ENCODE results near the gene RHOBTB1. TPM values are rescaled to one million over a fixed set of nuclear protein-coding genes. Genes with fewer than 3 reads are reported as not detected.

RHOBTB1 gene
- total RNA-seq, 1 experiment from 2014 or later: 0.77 TPM

DNA sequence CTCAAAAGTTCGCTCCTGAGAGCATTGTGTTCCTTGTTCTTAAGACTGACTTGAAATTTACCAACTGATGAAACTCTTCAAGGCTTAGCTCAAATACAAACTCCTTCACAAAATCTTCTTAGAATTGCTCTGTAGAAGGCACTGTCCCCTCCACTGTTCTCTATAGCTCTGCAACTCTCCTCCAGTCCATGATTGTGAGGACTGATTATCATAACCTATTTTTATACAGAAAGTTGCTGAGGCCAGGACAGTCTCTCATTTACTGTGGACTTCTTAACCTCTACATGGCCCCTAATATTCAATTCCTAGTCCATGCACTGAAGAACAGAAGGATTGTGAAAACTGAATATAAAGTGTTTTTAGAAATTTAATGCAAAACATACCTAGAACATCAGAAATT is 53.2 kb downstream of the RHOBTB1 start:
- TF ChIP-seq, protein P1, sequence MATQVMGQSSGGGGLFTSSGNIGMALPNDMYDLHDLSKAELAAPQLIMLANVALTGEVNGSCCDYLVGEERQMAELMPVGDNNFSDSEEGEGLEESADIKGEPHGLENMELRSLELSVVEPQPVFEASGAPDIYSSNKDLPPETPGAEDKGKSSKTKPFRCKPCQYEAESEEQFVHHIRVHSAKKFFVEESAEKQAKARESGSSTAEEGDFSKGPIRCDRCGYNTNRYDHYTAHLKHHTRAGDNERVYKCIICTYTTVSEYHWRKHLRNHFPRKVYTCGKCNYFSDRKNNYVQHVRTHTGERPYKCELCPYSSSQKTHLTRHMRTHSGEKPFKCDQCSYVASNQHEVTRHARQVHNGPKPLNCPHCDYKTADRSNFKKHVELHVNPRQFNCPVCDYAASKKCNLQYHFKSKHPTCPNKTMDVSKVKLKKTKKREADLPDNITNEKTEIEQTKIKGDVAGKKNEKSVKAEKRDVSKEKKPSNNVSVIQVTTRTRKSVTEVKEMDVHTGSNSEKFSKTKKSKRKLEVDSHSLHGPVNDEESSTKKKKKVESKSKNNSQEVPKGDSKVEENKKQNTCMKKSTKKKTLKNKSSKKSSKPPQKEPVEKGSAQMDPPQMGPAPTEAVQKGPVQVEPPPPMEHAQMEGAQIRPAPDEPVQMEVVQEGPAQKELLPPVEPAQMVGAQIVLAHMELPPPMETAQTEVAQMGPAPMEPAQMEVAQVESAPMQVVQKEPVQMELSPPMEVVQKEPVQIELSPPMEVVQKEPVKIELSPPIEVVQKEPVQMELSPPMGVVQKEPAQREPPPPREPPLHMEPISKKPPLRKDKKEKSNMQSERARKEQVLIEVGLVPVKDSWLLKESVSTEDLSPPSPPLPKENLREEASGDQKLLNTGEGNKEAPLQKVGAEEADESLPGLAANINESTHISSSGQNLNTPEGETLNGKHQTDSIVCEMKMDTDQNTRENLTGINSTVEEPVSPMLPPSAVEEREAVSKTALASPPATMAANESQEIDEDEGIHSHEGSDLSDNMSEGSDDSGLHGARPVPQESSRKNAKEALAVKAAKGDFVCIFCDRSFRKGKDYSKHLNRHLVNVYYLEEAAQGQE (IDR thresholded peaks at IDR 0.05; ENCODE audit: insufficient read depth in 1 of 2, low read depth in 2 of 2, low read length in 1 of 2): no peak
- in situ Hi-C loops (cut with HindIII; ENCODE audit: low pct_unique_long_range_greater_than_20kb, low sequenced_read_pairs) (no loop called here), intact Hi-C loops (cut with micrococcal nuclease; ENCODE audit: unreplicated experiment) (no loop called here)
- no TSS peak for BruUV-seq (replicated peaks)
- no peak overlapping the region for H3K4me3 ChIP-seq (ENCODE audit: low read depth in 2 of 2, low read length in 2 of 2)
- H3K9me3 ChIP-seq (ENCODE audit: control insufficient read depth, insufficient read depth, low read depth, low read length): no peaks in the 10 kb centered on the region
- no peaks in the 10 kb centered on the region for H3K27me3 ChIP-seq (ENCODE audit: control insufficient read depth, insufficient read depth, low read length)
- POLR2A ChIA-PET: no interaction called here
- ATAC-seq (no peak), DNase-seq (ENCODE audit: low read depth, low spot score) (no peak)
- no peak overlapping the region for H3K27ac ChIP-seq (ENCODE audit: low read length)
- no peaks in the 10 kb centered on the region for H3K4me1 ChIP-seq (ENCODE audit: control insufficient read depth, insufficient read depth, low read length)
- CTCF ChIA-PET: no interaction called here
- no peaks in the 10 kb centered on the region for H3K36me3 ChIP-seq (ENCODE audit: control insufficient read depth, insufficient read depth, low read length)

DNA sequence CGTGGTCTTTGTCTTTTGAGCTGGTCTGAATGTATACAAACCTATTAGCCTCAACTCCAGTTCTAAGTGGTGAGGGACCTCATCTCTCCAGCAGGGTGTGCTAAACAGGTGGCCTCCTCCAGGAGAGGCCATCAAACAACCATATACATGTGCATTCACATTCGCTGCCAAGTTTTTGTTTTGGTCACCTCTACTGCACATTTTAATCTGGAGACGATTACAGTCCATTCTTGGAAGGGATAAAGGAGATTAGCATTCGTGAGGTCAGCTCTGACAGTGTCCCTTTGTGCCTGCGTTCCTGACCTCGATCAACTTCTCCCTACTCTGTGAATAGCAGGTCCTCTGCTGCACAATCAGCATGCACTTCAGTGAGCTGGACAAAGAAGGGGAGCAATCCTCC is 60.8 kb downstream of the RHOBTB1 start:
- Histone ChIP-seq H3K4me3 (ENCODE audit: low read depth in 2 of 2, low read length in 2 of 2) (no peak overlapping the region), H3K4me1 (ENCODE audit: control insufficient read depth, insufficient read depth, low read length) (no peaks in the 10 kb centered on the region), H3K9me3 (ENCODE audit: control insufficient read depth, insufficient read depth, low read depth, low read length) (no peaks in the 10 kb centered on the region), H3K27ac (ENCODE audit: low read length) (no peak overlapping the region), H3K36me3 (ENCODE audit: control insufficient read depth, insufficient read depth, low read length) (no peaks in the 10 kb centered on the region), H3K27me3 (ENCODE audit: control insufficient read depth, insufficient read depth, low read length) (no peaks in the 10 kb centered on the region)
- ATAC-seq: peak; percentile 89
- CTCF ChIA-PET: no interaction called here
- POLR2A ChIA-PET: no interaction called here
- TF ChIP-seq, protein P2, sequence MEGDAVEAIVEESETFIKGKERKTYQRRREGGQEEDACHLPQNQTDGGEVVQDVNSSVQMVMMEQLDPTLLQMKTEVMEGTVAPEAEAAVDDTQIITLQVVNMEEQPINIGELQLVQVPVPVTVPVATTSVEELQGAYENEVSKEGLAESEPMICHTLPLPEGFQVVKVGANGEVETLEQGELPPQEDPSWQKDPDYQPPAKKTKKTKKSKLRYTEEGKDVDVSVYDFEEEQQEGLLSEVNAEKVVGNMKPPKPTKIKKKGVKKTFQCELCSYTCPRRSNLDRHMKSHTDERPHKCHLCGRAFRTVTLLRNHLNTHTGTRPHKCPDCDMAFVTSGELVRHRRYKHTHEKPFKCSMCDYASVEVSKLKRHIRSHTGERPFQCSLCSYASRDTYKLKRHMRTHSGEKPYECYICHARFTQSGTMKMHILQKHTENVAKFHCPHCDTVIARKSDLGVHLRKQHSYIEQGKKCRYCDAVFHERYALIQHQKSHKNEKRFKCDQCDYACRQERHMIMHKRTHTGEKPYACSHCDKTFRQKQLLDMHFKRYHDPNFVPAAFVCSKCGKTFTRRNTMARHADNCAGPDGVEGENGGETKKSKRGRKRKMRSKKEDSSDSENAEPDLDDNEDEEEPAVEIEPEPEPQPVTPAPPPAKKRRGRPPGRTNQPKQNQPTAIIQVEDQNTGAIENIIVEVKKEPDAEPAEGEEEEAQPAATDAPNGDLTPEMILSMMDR (IDR thresholded peaks at IDR 0.05): peak; percentile 77
- TF ChIP-seq, protein P1 (IDR thresholded peaks at IDR 0.05; ENCODE audit: insufficient read depth in 1 of 2, low read depth in 2 of 2, low read length in 1 of 2): no peak
- in situ Hi-C loops (cut with HindIII; ENCODE audit: low pct_unique_long_range_greater_than_20kb, low sequenced_read_pairs) (no loop called here), intact Hi-C loops (cut with micrococcal nuclease; ENCODE audit: unreplicated experiment) (loop anchor here (5.0 kb wide), 1 partner anchor 79 kb away; no protein-coding TSS in a partner anchor)
- no TSS peak for BruUV-seq (replicated peaks)
- peak; percentile 24 for DNase-seq (ENCODE audit: low read depth, low spot score)

DNA sequence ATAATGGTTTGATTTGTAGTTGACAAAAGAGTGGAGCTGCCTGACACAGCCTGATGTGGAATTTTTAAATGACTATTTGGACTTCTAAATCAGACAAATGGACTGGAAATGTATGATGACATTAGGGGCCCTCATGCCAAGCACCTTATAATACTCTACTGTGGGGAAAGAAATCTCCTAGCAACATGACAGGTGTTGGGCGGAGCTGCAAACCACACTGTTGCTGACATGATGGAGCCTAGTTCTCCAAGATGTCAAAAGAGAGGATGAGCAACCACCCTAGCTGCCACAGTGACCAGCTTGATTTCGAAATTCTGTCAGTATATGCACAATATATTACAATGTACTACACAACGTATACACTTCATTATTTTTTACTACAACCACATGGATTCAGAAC is 65.8 kb downstream of the RHOBTB1 start:
- TF ChIP-seq SIN3A (IDR thresholded peaks at IDR 0.05; ENCODE audit: borderline replicate concordance, insufficient read depth, low read depth, low read length) (no peak), POLR2AphosphoS5 (IDR thresholded peaks at IDR 0.05; ENCODE audit: low read depth, low read length) (no peak), TCF7L2 (IDR thresholded peaks at IDR 0.05; ENCODE audit: low read depth, low read length) (no peak)
- TF ChIP-seq, protein P1 (IDR thresholded peaks at IDR 0.05; ENCODE audit: insufficient read depth in 1 of 2, low read depth in 2 of 2, low read length in 1 of 2): no peak
- TF ChIP-seq, protein P2 (IDR thresholded peaks at IDR 0.05): no peak
- BruUV-seq (replicated peaks): no TSS peak
- DNase-seq (ENCODE audit: low read depth, low spot score): no peak
- H3K27me3 ChIP-seq (ENCODE audit: control insufficient read depth, insufficient read depth, low read length): no peaks in the 10 kb centered on the region; the same call in 1 of the 2 replicates
- no peaks in the 10 kb centered on the region for H3K4me1 ChIP-seq (ENCODE audit: control insufficient read depth, insufficient read depth, low read length)
- in situ Hi-C loops (cut with HindIII; ENCODE audit: low pct_unique_long_range_greater_than_20kb, low sequenced_read_pairs) (no loop called here), intact Hi-C loops (cut with micrococcal nuclease; ENCODE audit: unreplicated experiment) (no loop called here)
- ChIA-PET CTCF (no interaction called here), POLR2A (no interaction called here)
- H3K9me3 ChIP-seq (ENCODE audit: control insufficient read depth, insufficient read depth, low read depth, low read length): no peaks in the 10 kb centered on the region
- no peak overlapping the region for H3K4me3 ChIP-seq (ENCODE audit: low read depth in 2 of 2, low read length in 2 of 2)
- H3K27ac ChIP-seq (ENCODE audit: low read length): no peak overlapping the region
- no peak for ATAC-seq
- H3K36me3 ChIP-seq (ENCODE audit: control insufficient read depth, insufficient read depth, low read length): no peaks in the 10 kb centered on the region

Measured in Panc1 (cell line).